ENCODE measurements around the gene DVL2.

Gene DVL2

DNA sequence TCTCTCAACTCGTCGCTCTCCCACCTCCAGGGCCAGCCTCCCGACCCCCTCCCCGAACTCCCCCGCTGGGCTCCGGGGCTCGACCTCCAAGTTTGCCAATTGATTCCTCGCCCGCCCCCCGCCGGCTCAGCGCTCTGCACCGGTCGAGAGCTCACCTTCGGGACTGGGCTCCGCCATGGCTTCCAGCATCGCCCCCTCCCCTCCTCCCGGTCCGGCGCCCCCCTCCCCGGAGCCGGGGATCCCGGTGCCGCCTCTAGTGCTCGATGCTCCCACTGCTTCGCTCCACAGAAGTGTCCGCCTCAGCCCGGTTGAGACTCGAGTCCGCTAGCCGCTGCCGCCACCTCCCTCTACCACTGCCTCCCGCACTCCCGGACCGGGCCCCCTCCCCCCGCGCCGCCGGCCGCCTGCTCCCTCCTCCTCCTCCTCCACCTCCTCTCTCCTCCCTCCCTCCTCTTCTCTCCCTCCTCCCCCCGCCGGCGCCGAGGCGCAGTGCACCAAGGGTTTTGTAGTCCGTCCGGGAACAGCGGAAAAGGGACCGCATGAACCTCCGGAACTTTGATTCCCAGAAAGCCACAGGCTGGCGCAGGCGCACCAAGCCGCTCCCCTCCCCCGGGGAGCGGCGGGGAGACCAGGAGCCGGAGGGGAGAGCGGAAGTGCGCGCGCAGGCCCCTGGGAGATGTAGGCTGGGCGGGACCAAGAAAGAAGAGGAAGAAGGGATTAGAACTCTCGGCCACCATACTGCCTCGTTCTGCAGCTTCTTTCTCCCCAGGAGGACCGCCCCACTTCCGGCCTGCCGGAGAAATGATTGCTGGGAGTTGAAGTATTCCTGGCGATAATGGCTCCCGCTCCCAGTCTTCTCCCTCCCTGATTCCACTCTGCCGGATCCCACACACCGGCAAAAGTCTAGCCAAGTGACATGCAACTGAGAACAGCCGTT, 5.0 kb upstream of the DVL2 start, which contains the start of gene PHF23:
TSS of gene PHF23 (minus strand) at position 367 of the 937 bp plus-strand sequence. CDS start at position 189, 178 bp downstream.
- peak; percentile 97 for DNase-seq (ENCODE audit: low read depth, low spot score)
- peak within 1 kb of the TSS; percentile 98 for H3K27ac ChIP-seq

GRCh38 chr17:7238420-7239090, 4.2 kb upstream of the DVL2 start:
- DNase-seq (ENCODE audit: low read depth, low spot score): no peak
- H3K27ac ChIP-seq: peak overlapping the region; percentile 89

GRCh38 chr17:7237761-7238419, 3.6 kb upstream of the DVL2 start:
- peak overlapping the region; percentile 89 for H3K27ac ChIP-seq
- DNase-seq (ENCODE audit: low read depth, low spot score): no peak

GRCh38 chr17:7237266-7237760, 3.0 kb upstream of the DVL2 start:
- H3K27ac ChIP-seq: peak overlapping the region; percentile 89
- no peak for DNase-seq (ENCODE audit: low read depth, low spot score)

DNA sequence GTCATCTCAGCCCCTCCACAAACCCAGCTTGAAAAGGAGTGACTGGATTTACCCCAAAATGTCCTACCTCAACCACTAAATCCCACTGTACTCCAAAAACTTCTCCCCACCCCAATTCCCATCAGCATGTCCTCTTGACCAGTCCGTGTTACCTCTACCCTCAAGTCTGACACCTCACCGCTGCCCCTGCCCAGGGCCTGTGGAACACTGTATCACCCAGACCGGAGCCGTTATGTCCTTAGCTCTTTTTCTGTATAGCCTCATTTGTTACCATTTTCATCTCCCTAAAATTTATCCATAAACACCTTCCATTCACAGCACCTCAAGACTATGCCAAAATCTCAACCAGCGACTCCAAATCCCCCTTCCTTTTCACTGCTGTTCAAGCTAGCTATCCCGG, 2.5 kb upstream of the DVL2 start:
- H3K27ac ChIP-seq: peak overlapping the region; percentile 89
- no peak for DNase-seq (ENCODE audit: low read depth, low spot score)

DNA sequence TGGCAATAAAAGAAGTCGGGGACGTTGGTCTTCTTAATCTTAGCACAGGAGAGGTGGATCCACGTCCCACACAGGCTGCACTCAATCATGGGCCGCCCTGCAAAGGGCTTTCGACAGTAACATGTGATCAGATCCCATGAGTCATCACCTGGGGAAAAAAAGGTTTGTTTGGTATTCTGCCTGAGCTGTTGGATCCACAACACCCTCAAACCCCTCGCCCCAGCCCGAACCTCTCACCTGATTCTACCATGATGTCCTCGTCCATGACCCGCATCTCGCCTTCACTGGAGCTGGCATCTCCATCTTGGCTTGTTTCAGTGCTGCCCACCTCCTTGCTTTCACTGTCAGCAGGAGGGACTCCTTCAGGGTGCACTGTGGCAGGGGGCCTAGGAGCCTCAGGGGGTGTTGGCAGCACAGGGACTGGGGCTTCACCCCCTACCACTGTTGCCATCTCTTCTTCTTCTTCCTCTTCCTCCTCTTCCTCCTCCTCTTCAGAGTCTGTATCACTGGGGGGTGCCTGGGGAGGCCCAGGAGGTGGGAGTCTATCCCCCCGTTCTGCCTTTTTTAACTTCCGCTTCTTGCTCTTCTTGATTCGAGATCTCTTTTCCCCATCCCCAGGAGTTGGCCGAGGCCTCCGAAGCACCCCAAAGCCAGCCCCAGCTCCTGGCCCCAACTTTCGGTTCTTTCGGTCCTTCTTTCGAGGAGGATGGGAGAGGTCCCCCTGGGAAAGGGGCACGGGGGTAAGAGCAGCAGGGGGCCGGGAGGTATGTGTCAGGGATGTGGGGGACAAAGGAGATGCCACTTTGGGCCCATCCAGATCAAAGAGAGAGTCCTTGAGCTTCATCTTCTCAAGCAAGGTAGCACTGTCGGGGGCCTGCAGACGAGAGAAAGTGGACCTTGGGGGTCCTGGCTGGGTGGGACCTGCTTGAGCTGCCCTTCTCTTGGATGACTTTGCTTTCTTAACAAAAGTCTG, 1.7 kb upstream of the DVL2 start:
- peak overlapping the region; percentile 89 for H3K27ac ChIP-seq
- no peak for DNase-seq (ENCODE audit: low read depth, low spot score)

- peak overlapping the region; percentile 89 for H3K27ac ChIP-seq
- DNase-seq (ENCODE audit: low read depth, low spot score): no peak
These were observed 625 bp downstream of the DVL2 start for GRCh38 chr17:7233701-7234082.

GRCh38 chr17:7232114-7232513, 2.2 kb downstream of the DVL2 start:
- H3K27ac ChIP-seq: no peak overlapping the region
- no peak for DNase-seq (ENCODE audit: low read depth, low spot score)

- H3K27ac ChIP-seq: no peak overlapping the region
These were observed 4.8 kb downstream of the DVL2 start for GRCh38 chr17:7229504-7229903.

DNA sequence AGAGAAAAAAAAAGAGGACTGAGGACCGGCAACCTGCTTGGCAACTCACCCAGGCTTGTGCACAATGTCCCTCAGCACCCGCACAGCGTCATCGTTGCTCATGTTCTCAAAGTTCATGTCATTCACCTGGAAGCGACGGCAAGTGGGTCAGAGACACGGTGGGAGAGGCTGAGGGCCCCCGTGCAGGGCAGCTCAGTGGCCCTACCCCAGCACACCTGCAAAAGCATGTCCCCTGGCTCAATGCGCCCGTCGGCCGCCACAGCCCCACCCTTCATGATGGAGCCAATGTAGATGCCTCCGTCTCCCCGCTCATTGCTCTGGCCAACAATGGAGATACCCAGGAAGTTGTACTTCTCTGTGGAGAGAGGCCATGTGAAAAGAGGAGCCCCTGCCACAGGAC, 5.4 kb downstream of the DVL2 start:
- H3K27ac ChIP-seq: peak overlapping the region; percentile 55
- DNase-seq (ENCODE audit: low read depth, low spot score): no peak

More at GRCh38 chr17:7229504-7229903, 4.8 kb downstream of the DVL2 start:
- no peak for DNase-seq (ENCODE audit: low read depth, low spot score)

GRCh38 chr17:7226721-7227710, 7.3 kb downstream of the DVL2 start:
- DNase-seq (ENCODE audit: low read depth, low spot score): no peak
- no peak overlapping the region for H3K27ac ChIP-seq

DNA sequence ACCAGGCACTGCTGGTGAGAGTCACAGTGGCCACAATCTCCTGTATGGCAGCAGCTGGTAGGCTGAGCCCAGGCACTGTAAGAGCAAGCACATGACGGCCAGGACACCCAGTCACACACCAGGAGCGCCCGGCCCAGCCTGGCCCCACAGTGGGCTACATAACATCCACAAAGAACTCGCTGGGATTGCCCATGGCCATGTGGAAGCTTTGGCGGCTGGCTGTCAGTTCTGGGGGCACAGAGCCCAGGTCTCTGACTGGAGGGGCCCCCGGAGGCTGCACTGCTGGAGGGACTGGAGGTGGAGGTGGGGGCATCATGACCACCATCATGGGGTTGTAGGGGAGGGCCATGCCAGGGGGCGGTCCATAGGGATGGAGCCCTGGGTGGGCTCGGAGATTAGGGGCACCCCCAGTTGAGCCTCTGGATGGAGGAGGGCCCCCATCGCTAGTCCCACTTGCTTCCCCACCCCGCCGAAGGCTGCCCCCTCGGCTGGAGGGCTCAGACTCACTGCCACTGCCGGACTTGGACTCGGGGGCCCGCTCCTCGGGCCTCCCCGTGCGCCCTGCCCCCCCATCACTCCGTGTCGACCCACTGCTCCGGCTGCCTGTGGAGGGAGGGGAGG, 8.5 kb downstream of the DVL2 start:
- H3K27ac ChIP-seq: no peak overlapping the region
- DNase-seq (ENCODE audit: low read depth, low spot score): no peak

DNA sequence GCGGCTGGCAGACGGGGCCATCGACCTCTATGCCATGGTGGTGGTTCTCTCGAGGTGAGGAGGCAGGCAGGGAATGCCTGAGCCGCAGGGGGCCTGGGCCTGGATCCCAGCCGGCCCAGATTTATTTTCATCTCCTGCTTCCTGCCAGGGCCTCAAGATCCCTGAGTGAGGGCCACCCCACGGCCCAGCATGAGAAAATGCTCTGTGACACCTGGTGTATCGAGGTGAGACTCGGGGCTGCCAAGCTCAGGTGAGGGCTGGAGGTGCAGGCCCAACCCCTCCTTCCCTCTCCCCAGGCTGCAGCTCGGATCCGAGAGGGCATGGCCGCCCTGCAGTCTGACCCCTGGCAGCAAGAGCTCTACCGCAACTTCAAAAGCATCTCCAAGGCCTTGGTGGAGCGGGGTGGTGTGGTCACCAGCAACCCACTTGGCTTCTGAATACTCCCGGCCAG, 9.6 kb downstream of the DVL2 start:
- no peak for DNase-seq (ENCODE audit: low read depth, low spot score)

DNA sequence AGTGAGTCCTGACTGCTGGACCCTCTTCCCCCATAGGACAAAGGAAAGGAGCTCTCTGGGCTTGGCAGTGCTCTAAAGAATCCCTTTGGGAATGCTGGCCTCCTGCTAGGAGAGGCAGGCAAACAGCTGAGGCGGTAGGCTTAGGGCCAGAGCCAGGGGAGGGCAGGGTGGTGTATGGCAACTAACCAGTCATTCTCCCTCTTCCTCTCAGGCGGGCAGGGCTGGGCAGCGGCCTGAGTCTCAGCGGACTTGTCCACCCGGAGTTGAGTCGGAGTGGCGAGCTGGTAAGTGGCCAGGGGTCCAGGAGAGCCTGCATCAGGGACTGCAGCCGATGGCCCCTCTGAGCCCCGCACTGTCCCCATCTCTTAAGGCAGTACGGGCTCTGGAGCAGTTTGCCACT, 10.2 kb downstream of the DVL2 start:
- no peak overlapping the region for H3K27ac ChIP-seq

More for the DNA sequence above, 9.6 kb downstream of the DVL2 start:
- H3K27ac ChIP-seq: no peak overlapping the region

DNA sequence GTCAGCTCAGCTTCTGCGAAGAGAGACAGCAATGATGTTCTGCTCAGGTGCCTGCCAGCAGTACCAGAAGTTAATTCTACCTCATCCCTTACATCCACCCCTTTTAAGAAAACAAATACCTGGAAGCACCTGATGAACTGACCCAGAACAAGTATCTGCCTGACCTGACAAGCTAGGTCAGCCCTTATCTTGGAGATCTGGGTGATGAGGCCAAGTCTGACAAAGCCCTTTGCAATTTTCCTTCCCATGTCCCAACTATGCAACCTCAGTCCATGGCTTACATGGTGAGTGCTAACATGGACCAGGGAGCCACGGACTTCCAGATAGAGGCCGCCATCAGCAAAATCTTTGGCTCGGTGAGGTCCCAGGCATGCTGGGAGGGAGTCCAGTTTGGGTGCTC, 10.9 kb downstream of the DVL2 start:
- no peak for DNase-seq (ENCODE audit: low read depth, low spot score)

More for the DNA sequence above, 10.2 kb downstream of the DVL2 start:
- DNase-seq (ENCODE audit: low read depth, low spot score): no peak

GRCh38 chr17:7222972-7223292, 11.4 kb downstream of the DVL2 start:
- DNase-seq (ENCODE audit: low read depth, low spot score): no peak
- no peak overlapping the region for H3K27ac ChIP-seq

More for the DNA sequence above, 10.9 kb downstream of the DVL2 start:
- H3K27ac ChIP-seq: no peak overlapping the region

- no peak for DNase-seq (ENCODE audit: low read depth, low spot score)
- peak overlapping the region; percentile 98 for H3K27ac ChIP-seq
These were observed 12.0 kb downstream of the DVL2 start for GRCh38 chr17:7222093-7222971.
